Mesenteric fat pad (tissue), 1 donor: ENCODE measurements around the gene PDIA5. TPM values are rescaled to one million over a fixed set of nuclear protein-coding genes. Genes with fewer than 3 reads are reported as not detected.

ENCODE experiments used
- DNase-seq: peaks from one replicate; pipeline ENCODE4 v3.0.0-alpha.2; 2020; ENCODE audit warnings: low spot score
- total RNA-seq: library from RNA; stranded (reverse); fragmentation: NEBNext Ultra II Directional; extraction: Animal tissue kit (Norgen Biotek cat#: 25700); gene quantifications from one replicate; pipeline ENCODE4 v1.2.1, GENCODE V29; 2021
- donor health status: DM: yes; HTN: yes; CAD: no.

The PDIA5 gene
- total RNA-seq, 1 donor from 2014 or later, result 17.4 TPM

- DNase-seq, result no peak
Observed at GRCh38 chr3:123039178-123039577, 27.6 kb upstream of the PDIA5 start.

GRCh38 chr3:123042413-123042812, 24.4 kb upstream of the PDIA5 start:
- no peak for DNase-seq

- DNase-seq, result no peak
Observed at GRCh38 chr3:123044981-123045763, 21.7 kb upstream of the PDIA5 start.

- DNase-seq, result no peak
Observed at GRCh38 chr3:123046262-123047061, 20.4 kb upstream of the PDIA5 start.

DNA sequence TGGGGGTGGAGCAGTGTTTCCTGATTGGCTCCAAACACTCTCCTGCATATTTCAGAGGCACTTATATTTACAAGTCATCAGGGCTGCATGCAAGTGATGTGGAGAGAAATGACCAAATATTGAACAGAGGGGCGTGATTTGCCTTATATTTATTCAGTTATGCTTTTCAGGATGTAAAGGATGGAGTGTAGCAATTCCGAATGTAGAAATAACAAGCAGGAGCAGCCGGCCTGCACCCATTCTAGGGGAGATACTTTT, 19.8 kb upstream of the PDIA5 start:
- DNase-seq, result no peak

- DNase-seq, result no peak
Observed at GRCh38 chr3:123048480-123049237, 18.2 kb upstream of the PDIA5 start.

GRCh38 chr3:123050666-123051065, 16.2 kb upstream of the PDIA5 start:
- DNase-seq, result no peak

DNA sequence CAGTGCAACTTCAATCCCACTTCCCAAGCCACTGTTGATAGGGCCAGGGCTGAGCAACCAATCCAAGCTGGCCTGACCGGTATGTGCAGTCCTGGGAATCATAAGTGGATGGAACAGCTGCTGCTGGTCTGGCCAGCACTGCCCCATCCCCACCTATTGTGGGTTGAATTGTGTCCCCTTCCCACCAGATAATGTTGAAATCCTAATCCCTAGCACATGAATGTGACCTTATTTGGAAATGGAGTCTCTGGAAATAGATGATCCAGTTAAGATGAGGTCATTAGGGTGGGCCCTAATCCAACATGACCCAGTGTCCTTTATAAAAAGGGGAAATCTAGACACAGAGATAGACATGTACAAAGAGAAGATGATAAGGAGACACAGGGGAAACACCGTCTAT, 13.7 kb upstream of the PDIA5 start:
- no peak for DNase-seq

DNA sequence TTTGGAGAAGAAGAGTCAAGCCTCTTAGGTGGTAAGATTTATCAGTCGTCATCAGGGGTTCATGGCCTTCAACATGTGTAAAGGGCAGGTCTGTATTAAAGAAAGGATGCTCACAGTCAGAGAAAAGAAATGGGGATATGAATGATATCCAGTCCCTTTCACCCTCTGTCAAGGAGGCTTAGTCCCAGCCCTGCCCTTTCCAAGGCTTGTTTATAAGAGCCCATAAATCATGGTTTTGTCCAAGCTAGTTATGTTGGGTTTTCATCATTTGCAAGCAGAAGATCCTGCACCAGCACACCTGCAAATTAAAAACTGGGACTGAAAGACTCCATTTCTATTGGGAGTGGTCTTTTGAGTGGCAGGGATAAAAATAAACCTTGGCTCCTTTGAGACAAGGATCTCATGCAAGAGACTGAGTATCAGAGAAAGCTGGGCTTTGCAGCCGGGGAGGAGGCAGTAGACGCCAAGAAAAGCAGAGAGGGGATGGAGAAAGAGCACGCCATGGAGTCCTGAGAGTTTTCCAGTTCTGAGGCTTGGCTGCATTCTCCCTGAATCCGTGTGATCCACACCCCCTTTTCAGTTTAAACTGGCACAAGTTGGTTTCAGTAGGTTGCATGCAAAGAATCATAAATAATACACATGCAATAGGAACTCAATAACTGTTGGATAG, 12.6 kb upstream of the PDIA5 start:
- no peak for DNase-seq

DNA sequence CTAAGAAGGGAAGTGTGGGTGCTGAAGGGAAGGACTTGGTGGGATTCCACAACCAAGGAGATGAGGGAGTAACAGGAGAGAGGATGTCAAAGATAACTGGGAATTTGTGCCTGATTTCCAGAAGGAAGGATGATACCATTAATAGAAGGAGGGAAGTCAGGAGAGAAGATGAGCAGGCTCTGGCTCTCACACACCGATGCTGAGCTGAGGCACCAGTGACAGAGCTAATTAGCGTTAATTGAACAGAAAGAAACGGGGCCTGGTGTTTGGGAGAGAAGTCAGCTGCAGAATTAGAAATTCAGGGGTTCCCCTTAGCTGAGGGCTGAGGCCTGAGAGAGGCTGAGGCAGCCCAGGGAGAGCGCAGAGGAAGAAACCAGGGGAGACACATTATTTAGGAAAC, 11.9 kb upstream of the PDIA5 start:
- DNase-seq, result no peak

DNA sequence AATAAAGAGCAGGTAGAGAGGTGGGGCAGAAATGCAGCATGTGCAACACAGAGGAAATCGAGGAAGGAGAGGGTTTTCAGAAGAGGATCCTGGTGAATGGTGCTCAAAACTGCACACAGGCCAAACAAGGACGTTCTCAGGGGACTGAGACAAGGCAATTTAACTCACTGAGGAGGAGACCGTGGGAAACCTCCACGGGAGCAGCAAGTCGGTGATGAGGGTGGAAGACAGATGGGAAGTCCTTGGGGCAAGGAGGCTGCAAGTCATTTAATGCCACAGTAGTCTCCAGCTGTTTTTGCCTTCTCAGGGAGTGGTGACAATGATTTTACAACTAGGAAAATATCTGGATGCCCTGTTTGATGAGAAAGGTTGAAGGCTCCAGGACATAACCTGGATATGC, 11.5 kb upstream of the PDIA5 start:
- no peak for DNase-seq

GRCh38 chr3:123058505-123058904, 8.3 kb upstream of the PDIA5 start:
- no peak for DNase-seq

- no peak for DNase-seq
Observed at GRCh38 chr3:123060054-123060453, 6.8 kb upstream of the PDIA5 start.

DNA sequence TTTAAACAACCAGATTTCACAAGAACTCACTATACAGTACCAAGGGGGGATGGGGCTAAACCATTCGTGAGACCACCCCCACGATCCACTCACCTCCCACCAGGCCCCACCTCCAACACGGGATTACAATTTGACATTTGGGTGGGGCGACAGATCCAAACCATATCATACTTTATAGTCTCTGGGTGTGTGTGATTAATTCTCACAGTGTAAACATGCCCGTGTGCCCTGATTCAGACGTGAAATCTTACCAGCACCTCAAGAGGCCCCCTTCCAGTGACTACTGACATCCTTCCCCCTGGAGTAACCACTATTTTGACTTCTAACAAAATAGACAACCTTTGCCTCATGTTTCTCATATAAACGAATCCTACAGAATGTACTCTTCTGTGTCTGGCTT, 5.0 kb upstream of the PDIA5 start:
- DNase-seq, result no peak

- no peak for DNase-seq
Observed at GRCh38 chr3:123063034-123063433, 3.8 kb upstream of the PDIA5 start.

GRCh38 chr3:123064506-123064905, 2.3 kb upstream of the PDIA5 start:
- DNase-seq, result no peak

DNA sequence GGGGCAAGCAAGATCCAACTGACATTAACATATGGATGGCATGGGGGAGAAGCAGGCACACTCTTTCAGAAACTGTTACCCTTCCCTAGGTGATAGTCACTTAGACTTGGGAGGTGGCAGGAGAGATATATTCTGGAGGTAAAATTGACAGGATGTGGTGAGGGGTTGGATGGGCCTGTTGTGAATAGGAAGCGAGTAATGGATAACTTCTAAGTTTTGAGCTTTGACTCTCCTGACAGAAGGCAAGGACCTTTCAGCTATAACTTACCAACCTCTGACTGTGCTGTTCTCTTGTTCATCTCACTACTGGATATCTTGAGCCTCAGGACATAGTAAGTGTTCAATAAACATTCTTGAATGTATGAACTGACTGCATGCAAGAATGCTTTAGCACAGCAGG, 1.9 kb upstream of the PDIA5 start:
- DNase-seq, result no peak

- no peak for DNase-seq
Observed at GRCh38 chr3:123066599-123066895, 278 bp upstream of the PDIA5 start.

DNA sequence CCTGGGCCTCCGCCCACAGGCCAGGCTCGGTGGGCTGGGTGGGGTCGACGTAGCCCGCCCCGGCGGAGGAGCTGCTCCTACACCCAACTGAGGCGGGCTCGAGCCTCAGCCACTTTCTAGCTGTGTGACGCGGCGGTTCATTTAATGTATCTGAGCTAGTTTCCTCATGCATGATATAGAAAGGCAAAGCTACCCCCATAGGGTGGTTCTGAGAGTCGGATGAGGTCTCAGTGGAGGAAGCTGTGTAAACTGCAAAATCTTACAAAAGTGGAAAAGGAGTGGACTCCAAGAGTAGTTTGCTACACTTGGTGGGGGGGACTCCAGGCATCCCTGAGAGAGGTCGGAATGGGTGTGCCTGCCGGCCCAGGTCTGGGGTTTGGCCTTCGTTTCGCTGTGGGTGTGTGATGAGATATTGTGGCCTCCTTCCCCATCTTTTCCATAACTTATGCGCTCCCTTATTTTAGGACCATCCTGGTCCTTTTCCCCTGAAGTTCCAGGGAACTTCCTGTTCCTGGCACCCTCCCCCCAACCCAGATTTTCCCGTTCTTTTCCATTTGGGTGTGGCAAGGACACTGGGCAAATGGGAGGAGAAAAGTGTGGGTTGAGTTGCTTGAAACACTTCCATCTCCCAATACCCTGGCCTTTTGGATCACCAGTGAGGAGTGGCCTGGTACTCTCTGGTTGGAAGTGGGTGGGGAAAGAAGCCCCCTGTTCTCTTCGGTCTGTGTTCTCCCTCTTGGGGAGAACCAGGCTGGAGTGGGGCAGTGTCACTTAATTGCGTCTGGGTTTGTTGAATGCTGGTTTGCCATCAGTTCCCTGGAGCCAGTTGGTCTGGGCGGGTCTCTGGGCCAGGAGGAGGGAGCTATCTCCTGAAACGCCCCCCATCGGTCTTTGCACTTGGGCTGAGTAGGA, 1.1 kb downstream of the PDIA5 start:
- no peak for DNase-seq

DNA sequence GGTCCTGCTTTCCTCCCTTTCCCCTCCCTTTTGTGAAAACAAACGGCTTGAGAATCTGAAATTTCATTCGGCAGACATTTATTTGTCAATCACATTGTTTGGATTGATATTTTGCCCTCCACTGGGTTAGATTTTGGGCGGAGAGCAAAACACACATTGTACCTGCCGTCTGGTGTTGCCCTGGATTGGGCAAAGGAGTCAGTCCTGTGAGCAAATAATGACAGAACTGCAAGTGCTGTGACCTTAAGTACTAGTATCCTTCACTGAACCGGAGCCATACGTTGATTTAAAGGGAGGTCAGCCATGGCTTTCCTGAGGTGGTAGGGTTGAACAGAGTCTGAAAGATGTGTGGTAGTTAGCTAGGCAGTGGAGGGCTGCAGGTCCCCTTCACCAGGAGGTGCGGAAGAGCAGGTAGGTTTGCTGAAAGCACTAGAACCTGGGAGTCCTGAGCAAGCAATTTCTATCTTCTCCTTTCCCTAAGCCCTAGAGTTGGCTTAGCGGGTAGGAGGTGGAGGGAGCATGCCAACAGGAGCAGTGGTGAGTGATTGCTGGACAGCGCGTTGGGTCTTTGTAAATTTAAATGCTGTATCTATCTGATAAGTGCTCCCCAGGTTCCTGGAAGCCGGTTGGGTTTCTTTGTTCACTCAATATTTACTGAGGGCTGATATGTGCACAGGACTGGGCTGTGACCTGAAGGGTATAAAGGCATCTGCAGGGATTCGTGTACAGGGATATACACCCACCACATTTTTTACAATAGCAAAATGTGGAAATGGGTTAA, 2.0 kb downstream of the PDIA5 start:
- DNase-seq, result no peak
